COLO668 (cell line): Measurements from ENCODE around the gene TTLL11.
"Not testable (repeated sequence)": the region's sequence is repeated elsewhere in the genome, so short reads cannot be mapped to it uniquely, and the experiment has no call there.

Source experiments
- DNase-seq: peaks from one replicate; lab custom pipeline; 2025; ENCODE audit not compliant: unreplicated experiment; lab: John Stamatoyannopoulos, UW

TTLL11 gene

DNA sequence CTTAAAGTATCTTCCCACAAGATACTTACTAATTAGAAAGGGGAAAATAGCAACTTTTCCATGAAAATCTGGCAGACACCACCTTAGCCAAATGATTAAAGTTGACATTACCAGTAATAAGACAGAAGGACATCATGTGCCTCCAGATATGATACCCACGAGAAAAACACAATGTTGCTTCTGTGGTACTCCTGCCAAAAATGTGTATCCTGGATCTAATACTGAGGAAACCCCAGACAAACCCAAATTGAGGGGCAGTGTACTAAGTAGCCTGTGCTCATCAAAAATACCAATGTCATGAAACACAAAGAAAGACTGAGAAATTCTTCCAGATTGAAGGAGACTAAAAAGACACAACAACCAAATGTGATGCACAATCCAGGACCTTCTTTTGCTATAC is 85.3 kb downstream of the TTLL11 start:
- DNase-seq = no peak

DNA sequence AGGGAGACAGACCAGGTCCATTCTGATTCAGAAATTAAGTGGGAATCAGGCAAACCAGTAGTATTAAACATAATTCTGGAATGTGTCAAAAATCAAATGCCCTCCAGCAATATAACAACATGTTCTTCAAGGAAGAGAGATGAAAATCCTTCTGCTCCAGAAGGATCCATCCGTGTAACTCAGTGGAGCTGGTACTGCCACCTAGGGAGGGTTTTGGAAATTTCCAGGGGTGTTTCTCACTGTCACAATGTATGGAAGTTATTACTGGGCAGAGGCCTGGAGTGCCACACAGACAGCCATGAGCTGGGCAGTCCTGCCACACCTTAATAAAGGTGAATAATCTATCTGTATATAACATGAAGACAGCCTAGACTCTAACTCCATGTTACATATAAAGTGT is 87.5 kb downstream of the TTLL11 start:
- DNase-seq = no peak

DNA sequence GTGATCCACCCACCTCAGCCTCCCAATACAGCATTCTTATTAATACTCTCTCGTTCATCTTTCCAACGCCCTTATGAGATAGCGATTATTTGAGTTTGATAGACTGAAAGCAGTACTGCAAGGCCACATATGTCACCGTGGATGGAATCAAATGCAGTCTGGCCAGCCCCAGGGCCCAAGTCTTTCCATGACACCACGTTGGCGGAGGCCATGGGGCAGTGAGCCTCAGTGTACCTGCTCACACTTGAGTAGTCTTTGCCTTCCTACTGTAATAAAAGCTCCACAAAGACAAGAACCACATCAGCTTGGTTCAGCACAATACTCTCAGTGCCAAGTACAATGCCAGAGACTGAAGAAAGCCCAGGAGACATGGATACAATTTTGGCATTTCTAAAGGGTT is 88.5 kb downstream of the TTLL11 start:
- DNase-seq = no peak

GRCh38 chr9:122001491-122002201 is 91.5 kb downstream of the TTLL11 start:
- no peak for DNase-seq

DNA sequence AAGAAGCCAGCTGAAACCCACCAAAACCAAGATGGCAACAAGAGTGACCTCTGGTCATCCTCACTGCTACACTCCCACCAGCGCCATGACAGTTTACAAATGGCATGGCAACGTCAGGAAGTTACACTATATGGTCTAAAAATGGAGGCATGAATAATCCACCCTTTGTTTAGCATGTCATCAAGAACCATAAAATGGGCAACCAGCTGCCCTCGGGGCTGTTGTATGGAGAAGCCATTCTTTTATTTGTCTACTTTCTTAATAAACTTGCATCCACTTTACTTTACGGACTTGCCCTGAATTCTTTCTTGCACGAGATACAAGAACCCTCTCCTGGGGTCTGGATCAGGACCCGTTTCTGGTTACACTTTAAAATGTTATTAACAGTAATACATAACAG is 92.6 kb downstream of the TTLL11 start:
- DNase-seq = not testable (repeated sequence)

- no peak for DNase-seq
Measured at GRCh38 chr9:121999556-121999955, 93.6 kb downstream of the TTLL11 start.

DNA sequence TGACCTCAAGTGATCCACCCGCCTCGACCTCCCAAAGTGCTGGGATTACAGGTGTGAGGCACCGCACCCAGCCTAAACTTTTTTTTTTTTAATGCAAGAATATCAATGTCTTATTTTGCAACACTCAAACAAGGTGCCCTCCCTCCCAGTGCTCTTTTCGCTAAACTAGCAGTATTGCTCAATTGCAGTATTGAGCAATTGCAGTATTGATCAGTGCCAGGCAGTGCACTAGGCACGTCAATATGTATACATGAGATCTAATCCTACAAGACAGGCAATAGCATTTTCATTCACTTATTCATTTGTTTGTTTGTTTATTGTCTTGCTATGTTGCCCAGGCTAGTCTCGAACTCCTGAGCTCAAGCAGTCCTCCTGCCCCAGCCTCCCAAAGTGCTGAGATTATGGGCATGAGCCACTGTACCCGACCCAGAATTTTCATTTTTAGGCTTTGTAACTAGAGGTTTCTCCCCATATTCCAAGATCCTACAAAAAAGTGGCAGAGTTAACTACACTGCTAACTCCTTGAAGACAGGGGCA is 94.5 kb downstream of the TTLL11 start:
- no peak for DNase-seq

DNA sequence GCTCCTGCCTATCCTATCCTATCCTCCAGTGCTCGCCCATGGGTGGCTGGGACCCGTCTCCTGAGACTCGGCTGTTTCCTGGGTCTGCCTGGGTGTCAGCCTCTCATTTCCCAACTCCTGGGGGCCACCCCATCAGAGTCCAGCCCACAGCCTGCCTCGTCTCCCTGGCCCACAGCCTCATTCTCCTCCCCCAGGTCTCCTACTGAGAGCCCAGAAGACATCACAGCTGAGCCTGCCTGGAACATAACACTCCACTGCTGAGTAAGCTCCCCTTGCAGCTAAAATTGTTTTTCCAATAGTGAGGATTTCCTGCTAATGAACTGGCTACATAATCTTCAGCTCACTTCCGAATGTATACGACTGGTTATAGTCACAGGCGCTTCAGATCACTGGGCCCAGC is 95.3 kb downstream of the TTLL11 start:
- no peak for DNase-seq

GRCh38 chr9:121996783-121997182 is 96.3 kb downstream of the TTLL11 start:
- no peak for DNase-seq

DNA sequence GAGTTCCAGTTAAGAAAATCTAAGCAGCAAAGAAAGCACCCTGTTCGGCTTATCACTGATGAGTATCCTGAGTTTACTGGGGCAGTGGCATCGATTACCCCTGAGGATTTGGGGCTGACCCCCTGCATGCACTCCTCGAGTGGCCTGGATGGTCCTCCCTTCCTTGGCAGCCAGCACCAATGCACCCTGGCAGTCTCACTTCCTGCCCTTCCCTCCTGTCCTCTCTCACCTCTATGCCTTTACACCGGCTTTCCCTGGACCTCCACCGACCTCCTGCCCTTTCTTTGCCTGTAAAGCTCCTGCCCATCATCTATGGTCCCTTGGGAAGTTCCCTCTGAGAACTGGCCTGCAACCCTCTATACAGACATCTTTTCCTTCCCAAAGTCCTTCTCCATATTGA is 97.1 kb downstream of the TTLL11 start:
- DNase-seq = no peak

- peak; percentile 51 for DNase-seq
Measured at GRCh38 chr9:121992571-121993212, 100.4 kb downstream of the TTLL11 start.

DNA sequence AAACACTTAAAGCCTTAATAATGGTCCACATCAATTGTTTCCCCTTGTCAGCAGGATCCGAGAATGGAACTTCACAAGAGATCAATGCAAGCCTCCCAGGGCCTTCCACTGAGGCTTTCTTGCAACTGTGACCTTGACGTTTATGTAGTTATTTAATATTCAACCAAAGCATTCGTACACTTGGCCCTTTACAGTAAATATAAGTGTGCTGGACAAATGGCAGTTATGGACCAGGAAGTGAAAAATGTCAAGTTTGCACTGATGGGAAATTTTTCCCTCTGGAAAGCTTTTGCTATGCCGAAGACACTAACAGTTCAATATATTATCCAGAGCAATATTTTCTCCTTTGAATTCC is 101.8 kb downstream of the TTLL11 start:
- DNase-seq = no peak

GRCh38 chr9:121990600-121991306 is 102.4 kb downstream of the TTLL11 start:
- DNase-seq = no peak

GRCh38 chr9:121989010-121989409 is 104.1 kb downstream of the TTLL11 start:
- no peak for DNase-seq

DNA sequence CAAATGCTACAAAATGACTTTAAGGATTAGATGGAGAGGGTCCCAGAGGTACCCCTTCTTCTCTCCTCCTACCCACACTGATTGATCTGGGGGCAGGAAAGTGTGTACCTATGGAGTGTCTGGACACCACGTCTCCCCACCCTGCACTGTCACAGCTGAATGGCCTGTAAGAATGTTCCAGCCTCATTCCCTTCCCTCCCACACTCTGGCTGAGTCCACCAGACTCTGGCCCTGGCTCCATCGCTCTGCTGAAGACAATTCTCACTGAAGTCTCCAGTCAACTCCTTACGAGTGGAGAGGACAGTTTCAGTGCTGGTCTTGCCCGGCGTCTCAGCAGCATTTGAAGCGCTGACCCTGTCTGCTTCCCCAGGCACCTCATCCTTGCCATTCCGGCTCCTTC is 105.8 kb downstream of the TTLL11 start:
- no peak for DNase-seq

DNA sequence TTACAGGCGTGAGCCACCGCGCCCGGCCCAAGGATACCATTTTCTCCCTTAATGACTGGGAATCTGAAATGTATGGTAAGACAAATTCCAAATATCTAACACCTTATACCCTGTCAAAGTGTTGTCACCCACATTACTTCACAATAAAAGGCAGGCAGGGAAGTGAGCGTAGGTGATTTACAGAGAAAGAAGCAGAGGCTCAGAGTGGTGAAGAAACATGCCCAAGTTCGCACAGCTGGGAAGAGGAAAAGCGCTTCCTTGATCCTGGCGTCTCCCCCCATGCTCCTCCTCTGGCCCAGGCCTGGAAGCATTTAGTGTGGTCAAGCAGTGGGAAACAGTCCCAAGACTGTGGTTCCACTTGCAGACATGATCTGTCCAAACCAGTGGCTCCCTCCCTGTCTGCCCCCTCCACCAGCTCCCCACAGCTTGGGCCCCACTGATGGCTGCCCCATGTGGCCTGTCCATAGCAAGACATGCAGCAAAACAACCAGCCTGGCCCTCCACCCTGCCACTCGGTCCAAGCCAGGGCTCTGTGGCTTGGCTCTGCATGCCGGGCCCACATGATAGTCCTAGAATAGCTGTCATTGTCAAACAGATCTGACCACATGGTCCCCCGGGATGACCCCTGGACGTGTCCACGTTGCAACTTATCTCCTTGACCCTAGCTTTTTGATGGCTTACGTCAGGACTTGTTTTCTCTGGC is 107.2 kb downstream of the TTLL11 start:
- no peak for DNase-seq

DNA sequence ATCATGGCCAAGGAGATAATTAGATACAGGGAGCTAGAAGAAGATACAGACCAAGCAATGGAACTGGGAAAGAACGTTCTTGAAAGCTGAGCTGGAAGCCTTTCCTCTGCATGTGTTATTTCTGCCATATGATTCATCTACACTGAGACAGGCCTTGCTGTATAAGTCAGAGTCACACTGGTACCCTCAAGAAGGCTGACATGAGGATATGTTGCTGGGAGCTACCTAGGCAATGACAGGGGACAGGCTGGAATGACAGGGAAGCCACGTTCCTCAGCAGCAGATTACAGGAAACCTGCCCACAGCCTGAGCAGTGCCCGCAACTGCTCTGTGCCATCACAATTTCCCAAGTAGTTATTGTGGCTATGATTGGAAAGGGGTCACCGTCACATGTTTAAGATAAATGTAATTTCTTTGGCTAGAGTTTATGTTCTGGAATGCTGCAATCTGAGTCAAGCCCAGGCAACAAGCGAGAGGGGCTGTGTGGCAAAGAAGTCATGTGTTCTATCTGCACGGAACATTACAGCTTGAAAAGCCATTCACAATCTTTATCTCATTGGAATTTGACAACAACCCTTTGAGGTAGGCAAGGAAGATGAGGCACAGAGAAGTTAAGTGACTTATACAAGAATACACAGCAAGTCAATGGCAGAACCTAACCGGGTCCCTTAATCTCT is 108.2 kb downstream of the TTLL11 start:
- DNase-seq = no peak

DNA sequence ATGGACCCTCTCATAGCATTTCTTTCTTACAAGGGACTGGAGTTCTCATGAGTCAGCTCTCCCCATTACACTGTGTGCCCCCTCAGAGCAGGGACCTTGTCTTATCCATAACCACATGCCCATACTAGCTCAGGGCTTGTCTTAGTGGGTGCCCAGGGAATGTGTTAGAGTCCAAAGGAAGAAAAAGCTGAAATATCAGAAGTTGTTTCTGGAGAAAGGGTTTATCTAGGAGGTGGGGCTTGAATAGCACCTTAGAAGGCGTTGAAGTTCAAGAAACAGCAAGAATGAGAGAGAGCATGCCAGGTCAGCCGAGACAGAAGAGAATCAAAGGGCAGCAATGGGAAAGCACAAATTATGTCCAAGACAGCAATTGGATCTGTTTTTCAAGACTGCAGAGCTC is 109.4 kb downstream of the TTLL11 start:
- no peak for DNase-seq

GRCh38 chr9:121981118-121981883 is 111.8 kb downstream of the TTLL11 start:
- no peak for DNase-seq

DNA sequence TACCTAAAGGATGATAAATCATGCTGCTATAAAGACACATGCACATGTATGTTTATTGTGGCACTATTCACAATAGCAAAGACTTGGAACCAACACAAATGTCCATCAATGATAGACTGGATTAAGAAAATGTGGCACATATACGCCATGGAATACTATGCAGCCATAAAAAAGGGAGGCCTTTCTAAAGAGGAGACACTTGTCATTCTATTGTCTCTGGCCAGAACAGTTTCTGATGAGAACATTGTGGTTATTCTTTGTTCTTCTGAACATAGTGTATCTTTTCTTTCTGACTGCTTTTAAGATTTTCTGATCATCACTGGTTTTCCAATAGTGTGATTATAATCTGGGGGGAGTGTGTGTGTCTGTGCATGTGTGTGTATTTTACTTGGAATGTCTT is 112.4 kb downstream of the TTLL11 start:
- not testable (repeated sequence) for DNase-seq
